Activated naive CD4-positive, alpha-beta T cell treated with anti-CD3 and anti-CD28 coated beads, Interleukin-2, amount 50 U/mL, for 24 hours (primary cell): Measurements from ENCODE around the gene PAMR1.
"Not testable (repeated sequence)": the region's sequence is repeated elsewhere in the genome, so short reads cannot be mapped to it uniquely, and the experiment has no call there.

ENCODE experiments used
- H3K27ac Mint-ChIP-seq: one replicate; pipeline ENCODE4 v1.8.0; 2021; ENCODE audit warnings: mild to moderate bottlenecking, mixed read lengths
- H3K27me3 Mint-ChIP-seq: one replicate; pipeline ENCODE4 v1.8.0; 2021; ENCODE audit warnings: mixed read lengths
- H3K36me3 Mint-ChIP-seq: one replicate; pipeline ENCODE4 v1.8.0; 2021; ENCODE audit warnings: mixed read lengths
- H3K4me1 Mint-ChIP-seq: one replicate; pipeline ENCODE4 v1.8.0; 2021; ENCODE audit warnings: mixed read lengths
- H3K4me3 Mint-ChIP-seq: one replicate; pipeline ENCODE4 v1.8.0; 2021; ENCODE audit warnings: mild to moderate bottlenecking, mixed read lengths
- H3K9me3 Mint-ChIP-seq: one replicate; pipeline ENCODE4 v1.8.0; 2021; ENCODE audit warnings: mixed read lengths

The PAMR1 gene

GRCh38 chr11:35550374-35551036 lies 25.1 kb upstream of the PAMR1 start:
- Mint-ChIP-seq H3K4me1 (no peaks in the 10 kb centered on the region), H3K4me3 (no peak overlapping the region), H3K36me3 (no peaks in the 10 kb centered on the region), H3K27ac (no peak overlapping the region), H3K9me3 (no peaks in the 10 kb centered on the region), H3K27me3 (peaks cover 9% of the 10 kb centered on the region)

DNA sequence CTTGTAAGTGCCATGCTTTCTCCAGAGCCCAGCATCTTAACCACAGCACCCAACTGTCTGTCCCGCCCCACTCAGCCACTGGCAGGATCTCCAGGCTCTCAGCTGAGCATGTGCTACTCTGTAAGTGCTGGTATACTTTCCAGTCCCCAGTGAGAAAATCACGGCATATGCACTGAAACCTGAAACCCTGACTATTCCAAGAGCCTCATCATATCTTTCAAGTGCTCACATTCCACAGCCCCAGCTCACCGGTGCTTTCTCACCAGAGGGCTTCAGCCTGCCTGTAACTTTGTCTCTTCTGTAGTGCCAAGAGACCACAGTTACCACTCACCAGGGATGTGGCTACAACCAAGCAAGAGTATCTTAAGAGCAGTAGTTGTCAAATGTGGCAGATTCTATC lies 24.4 kb upstream of the PAMR1 start:
- Mint-ChIP-seq H3K4me1 (no peaks in the 10 kb centered on the region), H3K27me3 (peaks cover 9% of the 10 kb centered on the region), H3K27ac (no peak overlapping the region), H3K9me3 (no peaks in the 10 kb centered on the region), H3K36me3 (no peaks in the 10 kb centered on the region), H3K4me3 (no peak overlapping the region)

DNA sequence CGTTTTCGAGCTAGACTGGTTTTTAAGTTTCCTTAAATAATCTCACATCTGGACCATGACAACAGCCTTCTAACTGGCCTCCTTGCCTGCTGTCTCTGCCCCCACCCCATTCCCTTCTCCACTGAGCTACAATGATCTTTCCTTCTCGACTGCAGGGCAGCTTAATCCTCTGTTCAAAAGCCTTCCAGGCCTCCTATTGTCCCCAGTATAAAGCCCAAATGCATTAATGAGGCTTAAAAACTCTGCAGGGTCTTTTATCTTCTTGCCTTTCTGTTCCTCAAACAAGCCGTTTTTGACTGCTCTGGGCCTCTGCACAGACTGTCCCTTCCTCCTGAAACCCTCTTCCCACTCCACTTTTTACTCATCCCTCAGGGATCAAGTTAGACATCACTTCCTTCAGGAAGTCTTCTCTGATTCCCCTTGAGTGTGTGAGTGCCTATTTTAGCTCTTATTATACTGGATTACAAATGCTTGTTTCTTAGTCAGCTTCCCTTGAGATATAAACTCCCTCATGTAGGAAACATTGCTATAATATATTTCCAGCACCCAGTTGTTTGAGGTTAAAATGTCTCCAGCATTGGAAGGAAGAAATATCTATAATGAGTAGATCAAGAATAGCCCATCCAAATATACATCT lies 23.6 kb upstream of the PAMR1 start:
- Mint-ChIP-seq H3K9me3 (no peaks in the 10 kb centered on the region), H3K27me3 (peaks cover 9% of the 10 kb centered on the region), H3K27ac (no peak overlapping the region), H3K4me1 (no peaks in the 10 kb centered on the region), H3K36me3 (no peaks in the 10 kb centered on the region), H3K4me3 (no peak overlapping the region)

DNA sequence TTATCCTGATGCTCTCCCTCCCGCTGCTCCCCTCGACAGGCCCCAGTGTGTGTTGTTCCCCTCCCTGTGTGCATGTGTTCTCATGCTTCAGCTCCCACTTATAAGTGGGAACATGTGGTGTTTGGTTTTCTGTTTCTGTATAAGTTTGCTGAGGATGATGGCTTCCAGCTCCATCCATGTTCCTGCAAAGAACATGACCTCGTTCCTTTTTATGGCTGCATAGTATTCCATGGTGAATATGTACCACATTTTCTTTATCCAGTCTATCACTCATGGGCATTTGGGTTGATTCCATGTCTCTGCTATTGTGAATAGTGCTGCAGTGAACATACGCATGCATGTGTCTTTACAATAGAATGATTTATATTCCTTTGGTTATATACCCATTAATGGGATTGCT lies 22.6 kb upstream of the PAMR1 start:
- H3K4me1 Mint-ChIP-seq, H3K4me3 Mint-ChIP-seq, H3K9me3 Mint-ChIP-seq, H3K27ac Mint-ChIP-seq, H3K27me3 Mint-ChIP-seq, H3K36me3 Mint-ChIP-seq: not testable (repeated sequence)

GRCh38 chr11:35546317-35546716 lies 20.9 kb upstream of the PAMR1 start:
- no peaks in the 10 kb centered on the region for H3K4me1 Mint-ChIP-seq
- H3K9me3 Mint-ChIP-seq: no peaks in the 10 kb centered on the region
- no peak overlapping the region for H3K27ac Mint-ChIP-seq
- peaks cover 5% of the 10 kb centered on the region for H3K27me3 Mint-ChIP-seq
- H3K4me3 Mint-ChIP-seq: no peak overlapping the region
- H3K36me3 Mint-ChIP-seq: no peaks in the 10 kb centered on the region

GRCh38 chr11:35545391-35546003 lies 20.1 kb upstream of the PAMR1 start:
- H3K27ac Mint-ChIP-seq: no peak overlapping the region
- H3K4me1 Mint-ChIP-seq: no peaks in the 10 kb centered on the region
- H3K4me3 Mint-ChIP-seq: no peak overlapping the region
- H3K9me3 Mint-ChIP-seq: no peaks in the 10 kb centered on the region
- no peaks in the 10 kb centered on the region for H3K36me3 Mint-ChIP-seq
- peaks cover 6% of the 10 kb centered on the region for H3K27me3 Mint-ChIP-seq

DNA sequence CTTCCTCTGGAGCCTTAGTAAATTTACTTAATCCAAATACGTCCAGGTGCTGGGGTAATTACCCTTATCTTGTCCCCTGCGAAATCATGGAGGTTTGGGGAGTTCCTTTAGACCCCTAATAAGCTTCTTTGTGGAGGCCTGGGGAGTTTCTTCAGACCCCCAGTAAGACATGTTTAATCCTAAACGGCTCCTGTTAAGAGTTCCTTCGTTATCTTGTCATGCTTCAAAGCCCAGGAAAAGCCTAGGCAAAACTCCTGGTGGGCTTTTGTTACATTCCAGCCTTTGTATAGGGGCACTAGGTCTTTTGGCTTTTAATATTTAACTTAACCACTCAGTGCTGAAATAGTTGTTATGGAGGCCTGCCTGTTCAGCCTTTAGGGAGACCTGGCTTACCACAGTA lies 18.1 kb upstream of the PAMR1 start:
- Mint-ChIP-seq H3K27ac (no peak overlapping the region), H3K27me3 (peaks cover 7% of the 10 kb centered on the region), H3K9me3 (no peaks in the 10 kb centered on the region), H3K4me3 (no peak overlapping the region), H3K4me1 (no peaks in the 10 kb centered on the region), H3K36me3 (no peaks in the 10 kb centered on the region)

DNA sequence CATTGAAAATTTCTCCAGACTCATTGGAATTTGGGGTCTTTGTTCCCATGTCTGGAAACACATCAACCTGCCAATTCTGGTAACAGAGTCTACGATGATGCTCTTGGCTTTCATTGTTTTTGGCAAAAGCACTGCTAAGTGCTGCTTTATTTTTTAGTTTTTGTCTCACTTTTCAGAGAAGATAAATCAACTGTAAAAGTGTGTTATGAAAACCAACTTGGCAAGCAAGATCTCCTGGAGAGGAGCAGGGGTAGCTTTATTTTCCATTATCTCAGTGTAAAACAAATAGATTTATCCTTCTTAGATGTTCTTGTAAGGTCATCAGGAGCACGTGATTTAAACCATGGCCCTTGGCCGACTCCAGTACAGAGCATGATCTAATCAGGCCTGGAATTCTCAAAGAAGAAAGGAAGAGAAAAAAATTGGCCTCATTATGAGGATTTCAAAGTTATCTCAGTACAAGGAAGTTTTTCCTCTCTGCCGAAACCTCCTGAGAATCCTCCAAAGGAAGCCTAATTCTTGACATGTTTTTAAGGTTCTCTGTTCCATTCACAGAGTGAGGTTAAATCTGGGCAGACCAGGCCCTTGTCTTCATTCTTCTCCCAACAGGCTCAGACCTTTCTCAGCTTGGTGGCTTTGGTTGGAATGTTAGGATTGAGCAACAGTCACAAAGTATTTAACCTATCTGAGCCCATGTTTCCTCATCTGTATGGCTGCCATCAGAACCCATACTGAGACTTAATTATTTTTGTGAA lies 16.4 kb upstream of the PAMR1 start:
- peaks cover 8% of the 10 kb centered on the region for H3K27me3 Mint-ChIP-seq
- H3K4me1 Mint-ChIP-seq: no peaks in the 10 kb centered on the region
- no peak overlapping the region for H3K4me3 Mint-ChIP-seq
- no peak overlapping the region for H3K27ac Mint-ChIP-seq
- no peaks in the 10 kb centered on the region for H3K36me3 Mint-ChIP-seq
- H3K9me3 Mint-ChIP-seq: no peaks in the 10 kb centered on the region

DNA sequence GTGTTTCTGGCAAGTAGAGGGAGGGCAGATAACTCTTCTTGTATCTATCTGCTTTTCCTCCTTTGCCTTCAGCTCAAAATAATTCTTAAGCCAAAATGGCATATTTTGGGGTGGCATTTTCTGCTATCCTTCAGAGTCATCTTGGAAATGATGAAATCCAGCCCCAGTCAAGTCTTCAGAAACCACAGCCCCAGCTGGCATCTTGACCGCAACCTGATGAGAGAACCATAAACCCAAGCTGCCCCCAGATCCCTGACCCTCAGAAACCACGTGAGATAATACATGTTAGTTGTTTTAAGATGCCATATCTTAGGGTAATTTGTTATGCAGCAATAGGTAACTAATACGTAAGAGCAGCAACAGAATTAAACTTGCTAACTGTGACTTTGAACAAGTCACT lies 15.1 kb upstream of the PAMR1 start:
- Mint-ChIP-seq H3K4me1 (no peaks in the 10 kb centered on the region), H3K9me3 (no peaks in the 10 kb centered on the region), H3K36me3 (no peaks in the 10 kb centered on the region), H3K27ac (no peak overlapping the region), H3K27me3 (peaks cover 8% of the 10 kb centered on the region), H3K4me3 (no peak overlapping the region)

DNA sequence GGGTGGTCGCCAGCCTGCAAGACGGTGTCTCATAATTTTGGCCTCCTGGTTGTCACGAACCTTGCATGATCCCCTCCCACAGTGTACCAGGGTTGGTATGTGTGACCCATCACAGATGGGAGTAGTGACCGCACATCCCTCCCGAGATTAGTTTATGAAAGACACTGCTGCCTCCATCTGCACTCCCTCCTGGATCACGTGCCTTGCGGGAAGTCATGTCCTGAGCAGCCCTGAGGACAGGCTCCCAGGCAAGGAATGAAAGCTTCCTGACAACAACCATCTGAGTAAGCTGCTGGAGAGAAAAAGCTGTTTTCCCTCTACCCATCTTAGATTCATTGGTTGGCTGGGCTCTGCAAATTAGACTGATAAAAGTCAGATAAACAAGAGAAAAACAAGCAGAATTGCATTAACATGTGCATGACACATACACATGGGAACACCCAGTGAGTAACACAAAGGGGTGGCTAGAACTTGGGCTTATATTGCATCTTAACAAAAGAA lies 14.4 kb upstream of the PAMR1 start:
- no peak overlapping the region for H3K27ac Mint-ChIP-seq
- no peak overlapping the region for H3K4me3 Mint-ChIP-seq
- H3K27me3 Mint-ChIP-seq: peaks cover 8% of the 10 kb centered on the region

DNA sequence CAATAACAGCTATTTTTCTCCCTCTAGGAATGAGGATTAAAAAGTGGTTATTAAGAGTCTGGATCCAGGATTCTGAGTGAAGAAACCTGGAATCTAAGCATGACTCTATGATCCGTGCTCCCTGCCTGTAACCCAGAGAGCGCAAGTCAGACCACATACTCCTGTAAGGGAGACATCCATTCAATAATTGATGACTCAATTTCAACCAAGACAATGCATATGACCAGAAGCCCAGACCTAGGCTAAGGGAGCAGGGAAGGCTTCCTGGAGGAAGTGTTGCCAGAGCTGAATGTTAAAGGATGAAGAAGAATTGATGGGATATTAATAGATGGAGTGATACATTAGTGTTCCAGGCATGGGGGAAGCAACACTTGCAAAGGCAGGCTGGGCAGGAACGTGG lies 13.8 kb upstream of the PAMR1 start:
- Mint-ChIP-seq H3K4me1 (no peaks in the 10 kb centered on the region), H3K9me3 (no peaks in the 10 kb centered on the region), H3K4me3 (no peak overlapping the region), H3K27ac (no peak overlapping the region), H3K27me3 (peaks cover 8% of the 10 kb centered on the region), H3K36me3 (no peaks in the 10 kb centered on the region)

More for the DNA sequence above, 14.4 kb upstream of the PAMR1 start:
- no peaks in the 10 kb centered on the region for H3K36me3 Mint-ChIP-seq
- H3K9me3 Mint-ChIP-seq: no peaks in the 10 kb centered on the region
- H3K4me1 Mint-ChIP-seq: no peaks in the 10 kb centered on the region

DNA sequence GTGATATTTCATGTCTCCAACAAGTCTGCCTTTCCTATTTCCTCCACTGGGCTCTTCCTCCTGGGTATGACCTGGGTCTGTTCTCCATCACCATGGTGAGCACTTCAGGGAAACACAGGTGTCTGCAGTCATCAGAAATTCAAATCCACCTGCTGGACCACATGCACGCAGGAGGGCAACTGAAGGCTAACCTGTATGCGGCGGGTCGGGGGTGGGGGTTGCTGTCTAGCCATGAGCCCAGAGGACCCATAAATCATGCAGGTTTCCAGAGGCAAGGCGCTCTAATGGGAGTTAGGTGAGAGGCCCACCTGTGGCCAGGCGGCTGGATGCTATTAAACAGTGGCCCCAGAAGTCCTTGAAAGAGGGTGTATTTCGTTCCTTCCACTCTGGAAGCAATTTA lies 11.1 kb upstream of the PAMR1 start:
- no peak overlapping the region for H3K4me3 Mint-ChIP-seq
- H3K27me3 Mint-ChIP-seq: peaks cover 8% of the 10 kb centered on the region
- H3K27ac Mint-ChIP-seq: no peak overlapping the region
- H3K4me1 Mint-ChIP-seq: no peaks in the 10 kb centered on the region
- no peaks in the 10 kb centered on the region for H3K9me3 Mint-ChIP-seq
- H3K36me3 Mint-ChIP-seq: no peaks in the 10 kb centered on the region

GRCh38 chr11:35531246-35531645 lies 5.8 kb upstream of the PAMR1 start:
- Mint-ChIP-seq H3K4me1 (no peaks in the 10 kb centered on the region), H3K27me3 (peaks cover 25% of the 10 kb centered on the region), H3K9me3 (no peaks in the 10 kb centered on the region), H3K36me3 (no peaks in the 10 kb centered on the region), H3K4me3 (no peak overlapping the region), H3K27ac (no peak overlapping the region)

- Mint-ChIP-seq H3K36me3 (no peaks in the 10 kb centered on the region), H3K27me3 (peaks cover 31% of the 10 kb centered on the region), H3K4me1 (no peaks in the 10 kb centered on the region), H3K9me3 (no peaks in the 10 kb centered on the region), H3K27ac (no peak overlapping the region), H3K4me3 (no peak overlapping the region)
Measured at GRCh38 chr11:35529971-35530495, 4.6 kb upstream of the PAMR1 start.

DNA sequence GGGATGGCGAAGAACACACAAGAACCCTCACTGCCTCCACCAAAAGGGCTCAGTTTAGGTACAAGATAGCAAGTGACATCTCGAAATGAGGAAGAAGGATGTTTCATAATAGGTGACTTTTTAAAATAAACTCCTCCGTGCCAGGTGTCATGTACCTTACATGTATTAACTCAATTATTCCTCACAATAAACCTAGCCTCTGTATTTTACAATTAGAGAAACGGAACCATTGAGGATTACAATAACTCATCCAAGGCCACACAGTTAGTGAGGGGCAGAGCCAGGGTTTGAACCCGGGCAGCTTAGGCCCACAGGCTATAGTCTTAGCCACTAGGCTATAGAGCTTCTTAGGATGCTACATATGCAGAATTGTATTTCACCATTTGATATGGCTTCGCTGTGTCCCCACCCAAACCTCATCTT lies 965 bp upstream of the PAMR1 start:
- no peaks in the 10 kb centered on the region for H3K9me3 Mint-ChIP-seq
- H3K4me1 Mint-ChIP-seq: no peaks in the 10 kb centered on the region
- no peaks in the 10 kb centered on the region for H3K36me3 Mint-ChIP-seq
- H3K27me3 Mint-ChIP-seq: peaks cover 45% of the 10 kb centered on the region
- no peak overlapping the region for H3K27ac Mint-ChIP-seq
- H3K4me3 Mint-ChIP-seq: no peak overlapping the region

DNA sequence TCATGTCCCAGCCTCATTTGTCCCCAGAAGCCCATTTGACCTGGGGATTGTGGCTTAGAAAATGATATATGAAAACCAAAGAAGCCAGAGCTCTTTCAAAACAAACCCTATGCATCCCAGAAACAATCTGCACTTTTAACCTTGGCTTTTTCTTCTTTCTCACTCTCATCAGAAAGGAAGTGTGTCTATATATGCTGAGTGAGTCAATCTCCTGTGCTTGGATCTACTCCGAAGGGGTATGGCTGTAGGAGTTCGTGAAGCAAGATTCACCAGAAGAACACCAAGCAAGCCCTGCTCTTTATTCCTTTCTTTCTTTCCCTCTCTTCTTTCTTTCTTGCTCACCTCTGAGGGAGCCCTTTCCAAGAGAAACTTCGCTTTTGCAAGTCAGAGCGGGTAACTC lies 636 bp downstream of the PAMR1 start:
- Mint-ChIP-seq H3K9me3 (no peaks in the 10 kb centered on the region), H3K36me3 (no peaks in the 10 kb centered on the region), H3K4me3 (no peak overlapping the region), H3K27ac (no peak overlapping the region), H3K4me1 (no peaks in the 10 kb centered on the region), H3K27me3 (peaks cover 47% of the 10 kb centered on the region)
